HuH-7 (cell line): ENCODE data around the gene CEACAM6.
"Not testable (repeated sequence)": the region's sequence is repeated elsewhere in the genome, so short reads cannot be mapped to it uniquely, and the experiment has no call there.

Source experiments
- DNase-seq: peaks from one replicate; pipeline ENCODE4 v3.0.0; 2011; ENCODE audit warnings: low spot score

CEACAM6 gene

GRCh38 chr19:41748012-41748411 lies 7.3 kb upstream of the CEACAM6 start:
- no peak for DNase-seq

DNA sequence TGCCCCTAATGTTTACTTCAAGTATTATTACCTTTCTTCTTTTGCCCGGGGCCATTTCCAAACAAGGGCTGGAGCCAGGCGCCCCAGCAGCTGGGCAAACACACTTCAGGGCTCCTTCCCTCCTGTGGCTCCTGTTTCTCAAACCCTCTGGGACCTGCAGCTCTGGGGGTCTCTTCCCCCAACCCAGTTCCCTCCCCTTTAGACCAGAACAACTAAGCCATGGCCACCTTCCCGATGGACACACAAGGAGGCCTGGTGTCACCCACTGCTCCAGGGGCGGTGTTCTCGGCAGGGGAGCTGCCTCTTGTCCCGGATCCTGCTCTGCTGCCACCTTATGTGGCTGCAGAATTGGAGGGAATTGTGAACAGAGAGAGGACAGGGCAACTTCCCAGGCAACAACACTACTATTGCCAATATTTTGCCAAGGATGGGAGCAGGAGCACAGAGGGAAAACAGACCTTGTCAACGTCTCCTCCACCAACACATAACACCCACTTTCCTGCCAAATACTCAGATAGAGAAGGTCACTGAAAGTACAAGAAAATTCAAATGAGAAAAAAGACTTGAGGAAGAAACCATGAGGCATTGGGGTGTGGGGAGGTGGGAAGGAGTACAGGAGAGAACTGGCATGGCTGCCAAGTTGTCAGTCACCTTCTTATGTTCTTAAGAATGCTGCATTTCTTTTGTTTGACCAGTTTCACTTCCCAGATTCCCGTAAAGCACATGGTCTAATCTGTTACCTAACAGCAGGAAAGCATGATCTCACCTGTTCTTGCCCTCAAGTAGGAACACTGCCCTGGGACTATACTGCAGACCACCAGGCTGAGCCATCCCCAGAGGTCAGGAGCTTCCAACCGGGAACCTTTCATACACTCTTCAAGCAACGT lies 4.8 kb upstream of the CEACAM6 start:
- DNase-seq, result not testable (repeated sequence)

GRCh38 chr19:41753159-41753558 lies 2.2 kb upstream of the CEACAM6 start:
- peak; percentile 58 for DNase-seq

DNA sequence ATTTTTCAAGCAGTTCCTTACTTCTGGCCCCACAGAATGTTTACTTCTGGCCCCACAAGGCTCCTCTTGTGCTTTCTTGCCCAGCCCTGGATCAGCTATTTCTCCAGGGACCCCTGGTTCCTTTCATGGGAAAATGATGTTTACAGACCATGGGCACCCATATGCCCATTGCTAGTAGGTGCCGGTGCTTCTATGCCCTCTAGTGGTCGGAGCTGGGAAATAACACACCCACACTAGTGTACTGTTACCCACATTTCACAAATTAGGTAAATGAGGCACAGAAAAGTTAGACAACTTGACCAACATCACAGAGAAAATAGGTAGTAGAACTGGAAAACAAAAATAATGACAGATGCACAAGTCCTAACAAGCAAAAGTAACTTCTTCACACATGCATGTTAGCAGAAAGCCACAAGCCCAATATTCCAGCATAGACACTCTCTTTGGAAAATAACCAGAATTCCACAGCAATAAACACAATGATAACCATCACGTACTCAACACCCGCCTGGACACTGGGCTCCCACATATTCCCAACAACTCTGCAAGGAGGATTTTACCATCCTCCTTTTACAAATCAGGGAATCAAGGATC lies 1.3 kb upstream of the CEACAM6 start:
- DNase-seq, result no peak

DNA sequence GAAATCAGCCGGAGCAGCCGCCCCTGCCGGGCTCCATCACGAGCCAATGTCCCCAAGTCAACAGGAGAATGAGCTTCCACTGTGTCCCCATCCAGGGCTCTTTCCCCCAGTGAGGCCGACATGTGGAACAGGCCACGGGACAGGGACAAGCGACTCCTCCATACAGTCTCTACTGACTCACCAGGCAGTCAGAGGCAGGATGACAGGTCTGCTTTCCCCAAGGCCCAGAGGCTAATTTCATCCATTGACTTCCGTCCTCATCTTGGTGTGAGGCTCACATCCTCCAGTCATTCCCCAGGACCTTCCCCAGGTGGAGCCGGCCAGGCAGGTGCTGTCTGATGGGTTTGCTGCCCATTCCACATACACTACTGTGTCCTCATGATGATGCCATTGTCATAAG lies 3.5 kb downstream of the CEACAM6 start:
- DNase-seq, result no peak

GRCh38 chr19:41767115-41767514 lies 11.8 kb downstream of the CEACAM6 start:
- DNase-seq, result no peak

GRCh38 chr19:41768105-41768504 lies 12.8 kb downstream of the CEACAM6 start:
- DNase-seq, result not testable (repeated sequence)

DNA sequence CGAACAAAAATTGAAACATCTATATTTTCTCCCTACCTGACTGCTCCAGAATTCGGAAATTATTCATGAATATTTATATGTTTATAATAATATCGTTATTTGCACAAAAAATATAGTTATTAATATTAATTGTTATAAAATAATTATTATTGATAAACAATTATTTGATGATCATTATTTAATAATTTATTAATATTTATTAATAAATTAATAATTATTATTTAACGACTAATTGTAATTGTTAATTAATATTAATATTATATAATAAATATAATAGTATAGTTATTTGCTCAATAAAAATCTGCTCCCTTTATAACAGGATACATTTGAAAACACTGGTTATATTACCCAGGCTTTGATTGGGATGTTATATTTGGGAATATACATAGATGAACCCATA lies 14.3 kb downstream of the CEACAM6 start:
- DNase-seq, result no peak

DNA sequence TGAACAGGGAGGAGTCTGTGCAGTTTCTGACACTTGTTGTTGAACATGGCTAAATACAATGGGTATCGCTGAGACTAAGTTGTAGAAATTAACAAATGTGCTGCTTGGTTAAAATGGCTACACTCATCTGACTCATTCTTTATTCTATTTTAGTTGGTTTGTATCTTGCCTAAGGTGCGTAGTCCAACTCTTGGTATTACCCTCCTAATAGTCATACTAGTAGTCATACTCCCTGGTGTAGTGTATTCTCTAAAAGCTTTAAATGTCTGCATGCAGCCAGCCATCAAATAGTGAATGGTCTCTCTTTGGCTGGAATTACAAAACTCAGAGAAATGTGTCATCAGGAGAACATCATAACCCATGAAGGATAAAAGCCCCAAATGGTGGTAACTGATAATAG lies 16.1 kb downstream of the CEACAM6 start:
- no peak for DNase-seq

DNA sequence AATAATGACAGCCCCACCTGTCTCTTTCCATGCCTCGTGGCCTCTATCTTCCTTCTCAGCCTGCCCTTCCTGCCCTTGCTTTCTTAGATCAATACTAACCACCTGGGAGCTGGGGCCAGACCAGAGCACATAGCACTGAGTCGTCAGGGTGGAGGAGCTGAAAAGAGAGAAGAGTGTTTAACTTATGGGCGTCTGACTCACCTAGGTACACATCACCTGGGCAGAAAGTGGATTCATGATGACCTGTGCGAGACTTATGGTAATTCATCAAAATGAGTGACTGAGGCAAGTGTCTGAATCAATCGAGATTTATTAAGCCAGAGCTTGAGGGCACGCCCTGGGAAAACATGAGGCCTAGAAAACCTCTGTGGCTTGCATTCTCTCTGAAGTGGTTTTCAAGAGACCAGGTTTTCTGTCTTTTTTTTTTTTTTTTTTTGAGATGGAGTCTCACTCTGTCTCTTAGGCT lies 19.2 kb downstream of the CEACAM6 start:
- no peak for DNase-seq

GRCh38 chr19:41776700-41777099 lies 21.4 kb downstream of the CEACAM6 start:
- DNase-seq, result no peak

GRCh38 chr19:41783612-41784011 lies 28.3 kb downstream of the CEACAM6 start:
- DNase-seq, result no peak

DNA sequence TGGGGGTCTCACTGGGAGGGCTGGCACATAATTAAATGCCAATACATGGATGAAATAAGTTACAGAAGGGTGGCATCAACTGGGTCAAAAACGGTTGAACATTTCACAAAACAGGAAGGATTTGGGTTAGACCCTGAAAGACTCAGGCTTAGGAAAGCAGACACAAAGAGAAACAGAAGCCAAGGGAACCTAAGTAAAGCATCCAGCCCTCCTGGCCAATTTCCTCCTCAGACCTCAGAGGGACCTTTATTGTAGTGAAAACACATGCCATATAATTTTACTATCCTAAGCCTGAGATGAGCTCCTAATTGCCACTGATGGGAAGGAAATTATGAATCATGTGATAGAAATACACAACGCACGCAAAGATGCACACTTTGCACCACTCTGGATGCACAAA lies 29.0 kb downstream of the CEACAM6 start:
- no peak for DNase-seq

GRCh38 chr19:41784743-41785142 lies 29.4 kb downstream of the CEACAM6 start:
- DNase-seq, result no peak

DNA sequence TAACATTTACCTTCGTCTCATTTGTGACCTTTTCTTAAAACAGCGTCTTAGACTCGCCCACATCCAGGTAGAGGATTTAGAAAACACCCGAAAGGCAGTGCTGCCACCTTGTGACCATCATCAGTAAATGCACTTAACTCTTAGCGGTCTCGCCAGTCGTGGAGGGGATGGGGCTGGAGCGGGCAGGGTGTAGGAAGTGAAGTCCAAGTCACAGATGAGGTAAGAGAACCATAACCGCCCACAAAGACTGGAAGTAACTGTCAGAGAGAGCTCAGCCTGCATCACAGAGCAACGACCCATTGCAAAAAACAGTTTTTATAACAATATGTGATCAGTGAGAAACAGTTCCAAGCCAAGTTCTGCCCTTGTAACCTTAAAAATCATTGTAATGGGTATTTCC lies 30.3 kb downstream of the CEACAM6 start:
- DNase-seq, result peak; percentile 90

GRCh38 chr19:41787055-41787454 lies 31.7 kb downstream of the CEACAM6 start:
- DNase-seq, result no peak

DNA sequence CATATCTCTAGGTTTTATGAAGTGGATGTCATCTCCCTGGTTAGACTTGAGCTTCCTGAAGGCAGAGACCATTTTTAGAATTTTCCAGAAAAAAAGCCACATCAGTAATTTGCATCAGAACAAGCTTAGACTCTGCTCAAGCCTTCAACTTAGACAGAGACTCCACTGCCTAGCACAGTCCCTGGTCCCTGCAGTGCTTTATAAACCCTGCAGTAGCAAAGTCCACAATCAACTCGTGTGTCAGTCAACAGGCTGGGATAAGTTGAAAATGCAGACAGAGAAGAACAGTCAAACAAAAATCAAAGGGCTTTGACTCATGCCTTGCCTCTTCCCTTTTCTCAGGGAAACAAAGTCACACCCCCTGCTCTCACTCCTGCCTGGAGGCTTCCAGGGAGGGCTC lies 33.2 kb downstream of the CEACAM6 start:
- not testable (repeated sequence) for DNase-seq

DNA sequence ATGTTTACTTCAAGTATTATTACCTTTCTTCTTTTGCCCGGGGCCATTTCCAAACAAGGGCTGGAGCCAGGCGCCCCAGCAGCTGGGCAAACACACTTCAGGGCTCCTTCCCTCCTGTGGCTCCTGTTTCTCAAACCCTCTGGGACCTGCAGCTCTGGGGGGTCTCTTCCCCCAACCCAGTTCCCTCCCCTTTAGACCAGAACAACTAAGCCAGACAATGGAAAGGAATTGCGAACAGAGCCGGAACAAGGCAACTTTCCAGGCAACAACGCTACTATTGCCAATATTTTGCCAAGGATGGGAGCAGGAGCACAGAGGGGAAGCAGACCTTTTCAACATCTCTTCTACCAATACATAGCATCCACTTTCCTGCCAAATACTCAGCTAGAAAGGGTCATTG lies 33.7 kb downstream of the CEACAM6 start:
- not testable (repeated sequence) for DNase-seq

GRCh38 chr19:41792513-41793413 lies 37.4 kb downstream of the CEACAM6 start:
- DNase-seq, result peak; percentile 64

DNA sequence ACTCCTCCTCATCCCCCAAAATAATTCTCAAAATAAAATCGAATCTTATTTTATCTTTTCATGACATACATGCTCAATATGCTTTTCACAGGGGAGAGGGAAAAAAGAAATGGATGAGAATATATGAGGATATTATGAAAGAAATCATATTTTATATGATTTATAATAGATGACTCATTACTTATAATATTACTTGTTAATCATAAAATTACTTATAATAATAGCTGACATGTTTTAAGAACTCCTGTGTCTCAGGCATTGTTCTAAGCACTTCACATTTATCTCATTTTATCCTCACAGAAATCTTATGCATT lies 38.0 kb downstream of the CEACAM6 start:
- no peak for DNase-seq

- DNase-seq, result no peak
These were observed 39.7 kb downstream of the CEACAM6 start for GRCh38 chr19:41795031-41795461.

DNA sequence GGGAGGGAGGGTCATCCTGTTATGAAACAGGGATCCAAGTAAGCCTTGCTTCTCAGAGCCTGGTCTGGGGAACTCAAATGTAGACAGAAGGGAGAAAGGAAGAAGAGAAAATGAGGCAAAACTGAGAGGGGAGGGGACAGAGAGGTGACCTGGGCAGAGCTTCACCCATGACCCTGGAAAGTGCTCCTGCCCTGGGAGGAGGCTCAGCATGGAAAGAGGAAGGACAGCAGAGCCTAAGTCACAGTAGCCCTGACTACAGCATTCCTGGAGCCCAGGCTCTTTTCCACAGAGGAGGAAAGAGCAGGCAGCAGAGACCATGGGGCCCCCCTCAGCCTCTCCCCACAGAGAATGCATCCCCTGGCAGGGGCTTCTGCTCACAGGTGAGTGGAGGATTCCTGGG lies 41.0 kb downstream of the CEACAM6 start, which contains the start of gene CEACAM3:
Gene CEACAM3, plus strand, starts transcription at position 226 of the 400 bp plus-strand sequence. Its CDS starts 91 bp downstream, at position 317.
- DNase-seq, result no peak
